ENCODE results near the gene SIGLEC15.

SIGLEC15 gene, protein sequence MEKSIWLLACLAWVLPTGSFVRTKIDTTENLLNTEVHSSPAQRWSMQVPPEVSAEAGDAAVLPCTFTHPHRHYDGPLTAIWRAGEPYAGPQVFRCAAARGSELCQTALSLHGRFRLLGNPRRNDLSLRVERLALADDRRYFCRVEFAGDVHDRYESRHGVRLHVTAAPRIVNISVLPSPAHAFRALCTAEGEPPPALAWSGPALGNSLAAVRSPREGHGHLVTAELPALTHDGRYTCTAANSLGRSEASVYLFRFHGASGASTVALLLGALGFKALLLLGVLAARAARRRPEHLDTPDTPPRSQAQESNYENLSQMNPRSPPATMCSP

DNA sequence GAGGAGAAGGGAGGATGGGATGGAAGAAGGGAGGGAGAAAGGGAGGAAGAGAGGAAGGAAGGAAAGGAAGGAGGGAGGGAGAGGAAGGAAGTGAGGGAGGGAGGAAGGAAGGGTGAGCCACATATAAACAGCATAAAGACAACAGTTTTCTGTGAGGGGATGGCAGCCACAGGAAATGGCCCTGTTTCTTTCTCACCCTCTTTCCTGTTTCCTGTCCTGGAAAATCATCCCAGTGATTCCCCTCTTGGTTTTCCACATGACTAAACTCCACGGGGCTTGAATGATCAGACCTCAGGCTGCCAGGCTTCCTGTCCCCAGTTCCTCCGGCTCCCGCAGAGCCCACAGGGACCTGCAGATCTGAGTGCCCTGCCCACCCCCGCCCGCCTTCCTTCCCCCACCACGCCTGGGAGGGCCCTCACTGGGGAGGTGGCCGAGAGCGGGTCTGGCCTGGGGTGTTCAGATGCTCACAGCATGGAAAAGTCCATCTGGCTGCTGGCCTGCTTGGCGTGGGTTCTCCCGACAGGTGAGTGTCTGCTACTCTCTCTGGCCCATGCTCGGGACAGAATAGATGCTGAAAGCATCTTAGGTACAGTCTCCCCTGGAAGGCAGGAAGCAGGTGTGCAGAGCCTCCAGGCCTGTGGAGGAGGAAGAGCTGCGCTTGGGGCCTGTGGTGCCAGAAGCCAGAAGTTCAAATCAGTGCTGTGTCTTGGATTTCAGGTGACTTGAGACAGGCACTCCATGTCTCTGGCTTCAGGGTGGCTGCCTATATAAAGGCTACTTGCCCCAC lies at the start of gene SIGLEC15:
Gene SIGLEC15 (plus strand): TSS at position 418 of the 787 bp plus-strand sequence. CDS start 54 bp downstream, at position 472.
- no peak for DNase-seq (ENCODE audit: extremely low read depth, insufficient read length)
- no peaks in the 10 kb centered on the region for H3K27me3 ChIP-seq (replicated peaks; ENCODE audit: control insufficient read depth, insufficient read depth, low read length)
- no peak within 1 kb of the TSS for H3K4me3 ChIP-seq (replicated peaks; ENCODE audit: low read depth, low read length)
- TF ChIP-seq, protein P1, sequence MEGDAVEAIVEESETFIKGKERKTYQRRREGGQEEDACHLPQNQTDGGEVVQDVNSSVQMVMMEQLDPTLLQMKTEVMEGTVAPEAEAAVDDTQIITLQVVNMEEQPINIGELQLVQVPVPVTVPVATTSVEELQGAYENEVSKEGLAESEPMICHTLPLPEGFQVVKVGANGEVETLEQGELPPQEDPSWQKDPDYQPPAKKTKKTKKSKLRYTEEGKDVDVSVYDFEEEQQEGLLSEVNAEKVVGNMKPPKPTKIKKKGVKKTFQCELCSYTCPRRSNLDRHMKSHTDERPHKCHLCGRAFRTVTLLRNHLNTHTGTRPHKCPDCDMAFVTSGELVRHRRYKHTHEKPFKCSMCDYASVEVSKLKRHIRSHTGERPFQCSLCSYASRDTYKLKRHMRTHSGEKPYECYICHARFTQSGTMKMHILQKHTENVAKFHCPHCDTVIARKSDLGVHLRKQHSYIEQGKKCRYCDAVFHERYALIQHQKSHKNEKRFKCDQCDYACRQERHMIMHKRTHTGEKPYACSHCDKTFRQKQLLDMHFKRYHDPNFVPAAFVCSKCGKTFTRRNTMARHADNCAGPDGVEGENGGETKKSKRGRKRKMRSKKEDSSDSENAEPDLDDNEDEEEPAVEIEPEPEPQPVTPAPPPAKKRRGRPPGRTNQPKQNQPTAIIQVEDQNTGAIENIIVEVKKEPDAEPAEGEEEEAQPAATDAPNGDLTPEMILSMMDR (IDR thresholded peaks at IDR 0.05; ENCODE audit: insufficient read depth, low read length, poor library complexity, severe bottlenecking) = no peak
- no peaks in the 10 kb centered on the region for H3K36me3 ChIP-seq (ENCODE audit: control insufficient read depth, insufficient read depth, low read length)

DNA sequence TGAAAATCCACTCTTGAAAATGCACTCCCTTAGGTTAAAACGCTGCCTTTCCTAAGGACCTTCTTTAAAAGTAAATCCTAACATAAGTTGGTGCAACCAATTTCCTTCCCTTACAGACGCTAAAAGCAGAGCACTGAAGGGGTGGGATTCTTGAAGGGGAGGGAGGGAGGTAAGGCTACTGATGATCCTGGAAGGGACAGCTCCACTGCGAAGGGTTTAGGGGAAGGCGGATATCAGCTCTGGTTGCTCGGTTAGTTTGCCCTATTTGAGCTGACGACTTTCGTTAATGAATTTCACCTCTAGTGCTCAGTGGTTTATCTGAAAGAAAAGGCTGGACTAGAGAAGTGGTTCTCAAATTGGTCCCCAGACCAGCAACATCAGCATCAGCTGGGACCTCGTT lies 49.7 kb upstream of the SIGLEC15 start:
- TF ChIP-seq, protein P1 (IDR thresholded peaks at IDR 0.05; ENCODE audit: insufficient read depth, low read length, poor library complexity, severe bottlenecking) = no peak
- no peak for DNase-seq (ENCODE audit: extremely low read depth, insufficient read length)
- H3K27me3 ChIP-seq (replicated peaks; ENCODE audit: control insufficient read depth, insufficient read depth, low read length) = no peaks in the 10 kb centered on the region; the same call in 1 of the 2 replicates
- H3K4me3 ChIP-seq (replicated peaks; ENCODE audit: low read depth, low read length) = peak overlapping the region; percentile 69
- H3K36me3 ChIP-seq (ENCODE audit: control insufficient read depth, insufficient read depth, low read length) = no peaks in the 10 kb centered on the region

DNA sequence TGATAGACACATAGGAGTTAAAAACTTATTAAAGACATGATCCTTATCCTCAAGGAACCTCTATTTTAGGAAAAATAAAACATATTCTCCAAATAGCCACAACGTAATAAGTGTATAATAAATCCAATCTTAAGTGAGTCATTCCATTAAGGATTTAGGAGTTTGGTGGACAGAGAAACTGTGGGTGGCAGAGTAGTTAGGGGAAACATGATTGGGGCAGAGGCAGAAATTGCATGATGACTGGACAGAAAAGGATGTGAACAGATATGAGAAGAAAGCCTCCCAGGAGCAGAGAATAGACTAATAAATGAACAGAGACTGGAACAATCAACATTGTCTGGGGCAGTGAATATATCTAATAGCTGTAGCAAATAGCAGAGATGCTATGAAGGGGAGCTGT lies 48.1 kb upstream of the SIGLEC15 start:
- DNase-seq (ENCODE audit: extremely low read depth, insufficient read length) = no peak
- Histone ChIP-seq H3K36me3 (ENCODE audit: control insufficient read depth, insufficient read depth, low read length) (no peaks in the 10 kb centered on the region), H3K4me3 (replicated peaks; ENCODE audit: low read depth, low read length) (no peak overlapping the region)

DNA sequence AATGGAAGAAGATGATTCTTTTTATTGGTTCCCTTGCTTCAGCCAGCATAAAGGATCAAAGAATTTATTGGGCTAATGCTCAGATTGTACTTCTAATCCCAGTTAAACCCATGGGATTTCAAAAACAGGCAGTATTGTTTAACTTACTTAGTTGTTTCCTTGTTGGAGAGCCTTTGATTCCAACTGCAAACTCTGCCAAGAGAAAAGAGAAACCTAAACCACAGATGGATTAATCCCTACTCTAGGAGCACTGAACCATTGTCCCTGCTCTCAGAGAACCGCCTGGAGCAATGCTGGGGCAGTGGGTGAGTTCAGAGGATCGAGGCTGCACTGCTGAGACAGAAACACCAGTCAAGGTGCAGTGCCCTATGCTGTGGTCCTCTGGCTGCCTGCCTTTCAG lies 44.9 kb upstream of the SIGLEC15 start:
- Histone ChIP-seq H3K4me3 (replicated peaks; ENCODE audit: low read depth, low read length) (no peak overlapping the region), H3K36me3 (ENCODE audit: control insufficient read depth, insufficient read depth, low read length) (no peaks in the 10 kb centered on the region), H3K27me3 (replicated peaks; ENCODE audit: control insufficient read depth, insufficient read depth, low read length) (no peaks in the 10 kb centered on the region)
- TF ChIP-seq, protein P1 (IDR thresholded peaks at IDR 0.05; ENCODE audit: insufficient read depth, low read length, poor library complexity, severe bottlenecking) = no peak
- no peak for DNase-seq (ENCODE audit: extremely low read depth, insufficient read length)

More for the DNA sequence above, 48.1 kb upstream of the SIGLEC15 start:
- TF ChIP-seq, protein P1 (IDR thresholded peaks at IDR 0.05; ENCODE audit: insufficient read depth, low read length, poor library complexity, severe bottlenecking) = no peak
- no peaks in the 10 kb centered on the region; the same call in 1 of the 2 replicates for H3K27me3 ChIP-seq (replicated peaks; ENCODE audit: control insufficient read depth, insufficient read depth, low read length)

DNA sequence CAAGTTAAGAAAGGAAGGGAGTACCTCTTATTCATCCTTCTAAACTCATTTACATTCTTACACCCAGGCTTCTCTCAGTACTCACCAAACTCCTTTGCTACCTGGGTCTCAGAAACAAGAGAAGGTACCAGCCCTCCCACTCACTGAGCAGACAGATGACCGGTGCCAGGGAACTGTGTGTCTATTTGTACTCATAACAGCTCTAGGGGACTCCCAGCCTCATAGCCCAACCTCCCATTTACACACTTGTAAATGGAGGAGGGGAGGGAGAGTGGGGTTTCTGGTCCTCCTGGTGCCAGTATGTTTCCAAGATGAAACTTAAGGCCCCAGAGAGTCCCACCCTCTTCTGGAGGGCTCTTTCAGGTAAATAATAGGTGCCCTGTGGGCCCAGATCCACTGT lies 42.8 kb upstream of the SIGLEC15 start:
- H3K36me3 ChIP-seq (ENCODE audit: control insufficient read depth, insufficient read depth, low read length) = no peaks in the 10 kb centered on the region

More for the DNA sequence above, 42.8 kb upstream of the SIGLEC15 start:
- DNase-seq (ENCODE audit: extremely low read depth, insufficient read length) = no peak
- no peaks in the 10 kb centered on the region for H3K27me3 ChIP-seq (replicated peaks; ENCODE audit: control insufficient read depth, insufficient read depth, low read length)
- TF ChIP-seq, protein P1 (IDR thresholded peaks at IDR 0.05; ENCODE audit: insufficient read depth, low read length, poor library complexity, severe bottlenecking) = no peak
- H3K4me3 ChIP-seq (replicated peaks; ENCODE audit: low read depth, low read length) = no peak overlapping the region

Data from GM06990 (cell line).